ENCODE results near the gene CFH.
A peak's percentile ranks its signal among the peaks of the same experiment; 100 is the strongest.
"Not testable (repeated sequence)": the region's sequence is repeated elsewhere in the genome, so short reads cannot be mapped to it uniquely, and the experiment has no call there.

CFH gene

DNA sequence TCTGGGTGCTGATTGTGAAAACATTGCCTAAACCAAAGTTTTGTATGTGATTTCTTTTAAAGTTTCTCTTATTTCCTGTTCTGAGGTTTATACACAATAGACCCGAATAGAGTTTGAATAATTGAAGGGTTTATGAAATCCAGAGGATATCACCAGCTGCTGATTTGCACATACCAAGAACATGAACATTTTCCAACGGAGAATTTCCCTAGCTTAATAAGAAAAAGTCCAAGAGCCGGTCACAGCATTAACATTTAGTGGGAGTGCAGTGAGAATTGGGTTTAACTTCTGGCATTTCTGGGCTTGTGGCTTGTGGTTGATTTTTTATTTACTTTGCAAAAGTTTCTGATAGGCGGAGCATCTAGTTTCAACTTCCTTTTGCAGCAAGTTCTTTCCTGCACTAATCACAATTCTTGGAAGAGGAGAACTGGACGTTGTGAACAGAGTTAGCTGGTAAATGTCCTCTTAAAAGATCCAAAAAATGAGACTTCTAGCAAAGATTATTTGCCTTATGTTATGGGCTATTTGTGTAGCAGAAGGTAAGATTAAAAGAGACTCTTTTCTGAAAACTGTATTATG lies at the start of gene CFH:
CFH (plus strand) TSS at position 407 of the 579 bp plus-strand sequence; CDS start at position 482, 75 bp downstream.
- no peak for DNase-seq

DNA sequence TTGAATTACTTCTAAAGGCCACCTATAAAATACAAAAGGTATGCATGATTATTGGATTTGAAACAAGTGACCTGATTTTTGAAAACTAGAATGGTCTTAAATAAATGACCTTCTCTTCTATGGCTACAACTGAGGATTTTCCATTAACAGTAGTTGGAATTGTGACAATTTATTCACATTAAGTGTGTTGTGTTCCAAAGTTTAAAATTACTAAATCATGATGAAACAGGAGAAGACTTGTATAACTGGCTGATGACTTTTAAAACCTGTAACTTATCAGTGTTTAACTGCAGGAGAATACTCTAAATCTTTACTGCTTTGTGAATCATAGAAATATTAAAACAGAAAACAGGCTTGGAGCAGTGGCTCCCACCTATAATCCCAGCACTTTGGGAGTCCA lies 48.2 kb upstream of the CFH start:
- no peak for DNase-seq

DNA sequence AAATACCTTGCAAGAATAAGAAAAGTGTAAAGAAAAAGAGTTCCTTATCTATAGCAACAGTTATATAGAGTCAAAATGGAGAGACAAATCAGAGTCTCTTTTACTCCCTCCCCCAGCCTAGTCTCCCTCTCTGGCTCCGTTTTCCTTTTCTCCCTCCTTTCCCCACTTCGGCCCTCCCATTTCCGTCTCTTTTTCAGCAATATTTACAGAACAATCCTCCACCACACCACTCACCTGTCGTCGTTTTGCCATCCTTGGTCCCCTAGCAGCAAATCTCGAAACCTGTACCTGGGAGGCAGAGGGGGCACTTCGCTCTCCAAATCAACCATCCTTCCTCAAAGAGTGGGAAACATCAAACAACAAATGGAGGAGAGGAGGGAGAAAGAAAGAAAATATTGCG lies 43.9 kb upstream of the CFH start:
- DNase-seq = peak; percentile 62

DNA sequence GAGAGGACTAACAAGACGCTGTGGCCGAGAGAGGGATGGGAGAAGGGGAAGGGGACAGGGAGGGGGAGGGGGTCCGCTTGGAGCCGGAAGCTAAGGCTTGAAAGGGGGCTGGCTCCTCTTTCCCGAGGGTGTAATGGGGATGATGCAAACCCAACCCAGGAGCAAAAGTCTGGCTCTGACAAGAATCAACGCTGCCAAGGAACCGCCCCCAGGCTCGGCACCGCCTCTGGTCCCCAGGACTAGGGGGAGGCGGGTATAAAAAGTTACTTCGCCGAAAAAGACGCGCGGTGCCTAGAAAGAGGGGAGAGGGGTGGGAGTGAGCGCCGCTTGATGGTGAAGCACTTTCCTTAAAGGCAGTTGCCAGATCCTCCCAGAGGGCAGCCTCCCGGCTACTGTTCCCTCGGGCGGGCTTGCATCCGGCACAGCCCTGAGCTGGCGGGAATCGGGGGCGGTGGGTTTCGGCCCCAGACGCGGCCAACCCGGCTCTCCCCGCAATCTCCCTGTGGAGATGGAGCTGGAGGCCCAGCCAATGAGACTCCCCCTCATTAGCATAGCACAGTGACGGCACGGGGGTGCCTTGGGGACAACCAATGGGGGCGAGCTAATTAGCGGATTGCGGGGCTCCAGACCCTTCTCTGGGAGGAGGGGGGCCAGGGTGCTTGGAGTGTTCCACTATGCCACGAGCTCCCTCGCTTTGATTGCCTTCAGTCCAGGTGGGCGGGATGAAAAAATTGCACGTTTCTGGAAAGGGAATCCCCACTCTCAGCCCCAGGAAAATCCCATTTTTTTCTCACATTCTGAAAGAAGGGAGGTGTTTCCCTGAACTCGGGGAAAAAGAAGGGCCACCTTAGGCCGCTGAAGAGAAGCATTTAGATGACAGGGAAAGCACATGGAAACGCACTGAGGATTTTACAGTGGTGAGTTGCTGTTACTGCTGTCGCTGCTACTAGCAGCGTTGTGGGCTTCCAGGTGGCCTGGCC lies 43.2 kb upstream of the CFH start, which contains the start of gene KCNT2:
KCNT2 (minus strand) TSS at position 51 of the 980 bp plus-strand sequence. CDS start 131 bp downstream, outside the sequence.
- DNase-seq = peak; percentile 84

DNA sequence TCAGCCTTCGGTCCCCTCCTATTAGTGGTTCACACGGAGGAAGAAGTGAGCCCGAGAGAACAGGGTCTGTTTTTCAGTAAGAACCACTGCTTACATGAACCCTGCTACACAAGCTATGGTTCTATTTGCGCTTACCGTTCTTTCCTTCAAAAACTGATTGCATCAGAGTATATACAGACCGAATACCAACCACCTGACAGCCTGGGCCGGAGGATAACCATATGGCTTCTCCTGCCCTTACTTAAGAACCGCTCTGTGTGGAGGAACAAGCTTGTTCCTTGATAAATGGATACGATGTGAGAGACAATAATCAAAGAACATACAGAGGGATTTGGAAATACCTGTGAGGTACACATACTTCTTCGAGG lies 42.5 kb upstream of the CFH start:
- DNase-seq = no peak

DNA sequence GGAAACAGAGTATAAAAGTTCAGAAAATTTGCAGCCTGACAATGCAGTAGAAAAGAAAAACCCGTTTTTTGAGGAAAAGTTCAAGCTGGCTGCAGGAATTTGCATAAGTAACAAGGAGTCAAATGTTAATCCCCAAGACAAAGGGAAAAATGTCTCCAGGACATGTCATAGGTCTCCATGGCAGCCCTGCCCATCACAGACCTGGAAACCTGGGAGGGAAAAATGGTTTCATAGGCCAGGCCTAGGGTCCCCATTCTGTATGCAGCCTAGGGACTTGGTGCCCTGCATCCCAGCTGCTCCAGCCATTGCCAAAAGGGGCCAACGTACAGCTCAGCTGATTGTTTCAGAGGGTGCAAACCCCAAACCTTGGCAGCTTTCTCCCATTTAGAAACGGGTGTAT lies 40.0 kb upstream of the CFH start:
- DNase-seq = no peak

DNA sequence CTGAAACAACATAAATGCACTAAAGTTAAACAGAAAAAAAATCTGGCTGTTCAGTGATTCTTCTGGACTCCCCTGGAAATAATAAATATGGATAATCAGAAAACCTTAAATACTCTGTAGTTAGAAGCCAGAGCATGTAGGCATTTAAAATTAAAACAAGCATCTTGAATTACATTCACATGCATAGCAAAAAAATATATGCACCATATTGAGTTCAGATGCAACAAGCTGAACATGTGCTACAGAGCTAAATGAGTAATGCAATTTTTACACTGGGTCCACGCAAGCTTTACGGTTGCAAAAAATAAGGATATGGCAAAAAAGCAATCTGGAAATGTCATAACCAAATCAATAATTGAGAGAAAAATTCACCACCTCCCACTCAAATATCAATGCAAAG lies 32.1 kb upstream of the CFH start:
- no peak for DNase-seq

DNA sequence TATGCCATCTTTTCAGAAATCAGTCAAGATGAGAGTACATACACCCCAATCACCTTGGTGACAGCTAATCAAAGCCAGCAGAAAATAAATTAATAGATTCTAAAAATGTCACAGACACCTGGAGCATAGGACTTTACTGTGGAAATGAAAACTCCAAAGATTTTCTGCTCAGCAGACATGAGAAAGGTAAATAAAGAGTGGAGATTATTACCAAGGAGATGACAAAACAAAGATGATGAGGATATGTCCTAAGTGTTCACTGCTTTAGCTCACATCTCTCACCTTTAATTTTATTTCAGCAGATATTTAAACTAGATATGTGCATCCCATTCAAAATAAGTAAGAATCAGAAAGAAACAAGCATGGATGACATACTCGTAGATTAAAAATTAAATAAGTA lies 28.8 kb upstream of the CFH start:
- no peak for DNase-seq

DNA sequence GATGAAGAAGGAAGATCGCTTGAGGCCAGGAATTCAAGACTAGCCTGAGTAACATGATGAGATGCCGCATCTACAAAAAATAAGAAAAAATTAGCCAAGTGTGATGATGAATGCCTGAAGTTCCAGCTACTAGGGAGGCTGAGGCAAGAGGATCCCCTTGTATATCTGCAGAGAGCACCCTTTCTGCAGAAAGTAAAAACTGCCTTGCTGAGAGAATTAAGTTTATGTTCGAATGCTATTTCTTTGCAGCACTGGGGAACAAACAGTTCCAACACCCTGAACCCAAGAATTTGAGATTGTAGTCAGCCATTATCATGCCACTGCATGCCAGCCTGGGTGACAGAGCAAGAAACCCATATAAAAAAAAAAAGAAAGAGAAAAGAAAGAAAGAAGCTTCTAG lies 23.0 kb upstream of the CFH start:
- no peak for DNase-seq

DNA sequence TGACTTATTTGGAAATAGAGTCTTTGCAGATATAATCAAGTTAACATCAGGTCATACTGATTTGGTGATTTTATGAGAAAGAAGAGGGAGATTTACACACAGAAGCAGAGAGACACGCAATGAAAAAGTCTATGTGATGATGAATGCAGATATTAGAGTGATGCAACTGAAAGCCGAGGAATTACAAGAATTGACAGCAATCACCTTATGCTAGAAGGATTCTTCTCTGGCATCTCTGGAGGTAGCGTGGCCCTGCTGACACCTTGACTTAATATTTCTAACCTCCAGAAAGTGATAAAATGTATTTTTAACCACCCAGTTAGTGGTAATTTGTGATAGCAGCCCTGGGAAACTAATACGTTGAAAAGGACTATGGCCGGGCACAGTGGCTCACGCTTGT lies 14.2 kb upstream of the CFH start:
- DNase-seq = no peak

DNA sequence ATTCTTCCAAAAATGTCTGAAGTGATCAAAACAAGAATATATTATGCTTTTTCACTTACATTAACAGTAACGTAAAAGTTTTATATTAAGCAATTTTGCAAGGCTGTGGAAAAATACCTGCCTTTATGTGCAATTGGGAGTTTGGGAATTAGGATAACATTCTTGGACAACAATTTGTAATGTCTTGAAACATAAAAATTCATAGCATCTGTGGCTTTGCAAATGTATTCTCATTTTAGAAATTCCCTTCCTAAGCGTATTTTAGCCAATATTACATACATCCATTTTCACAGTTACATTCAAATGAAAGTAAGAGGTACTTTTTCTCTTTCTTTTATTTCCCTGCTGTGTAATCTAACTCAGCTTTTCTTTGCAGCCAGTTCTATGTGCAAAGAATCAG lies 13.4 kb upstream of the CFH start:
- DNase-seq = no peak

DNA sequence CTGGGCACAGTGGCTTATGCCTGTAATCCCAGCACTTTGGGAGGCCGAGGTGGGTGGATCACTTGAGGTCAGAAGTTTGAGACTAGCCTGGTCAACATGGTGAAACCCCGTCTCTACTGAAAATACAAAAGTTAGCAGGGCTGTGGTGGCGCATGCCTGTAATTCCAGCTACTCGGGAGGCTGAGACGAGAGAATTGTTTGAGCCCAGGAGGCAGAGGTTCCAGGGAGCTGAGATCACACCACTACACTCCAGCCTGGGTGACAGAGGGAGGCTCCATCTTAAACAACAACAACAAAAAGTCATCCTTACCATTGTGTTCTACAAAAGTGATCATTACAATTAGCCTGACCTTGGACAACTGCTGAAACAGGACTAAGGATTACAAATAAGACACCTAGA lies 12.6 kb upstream of the CFH start:
- not testable (repeated sequence) for DNase-seq

DNA sequence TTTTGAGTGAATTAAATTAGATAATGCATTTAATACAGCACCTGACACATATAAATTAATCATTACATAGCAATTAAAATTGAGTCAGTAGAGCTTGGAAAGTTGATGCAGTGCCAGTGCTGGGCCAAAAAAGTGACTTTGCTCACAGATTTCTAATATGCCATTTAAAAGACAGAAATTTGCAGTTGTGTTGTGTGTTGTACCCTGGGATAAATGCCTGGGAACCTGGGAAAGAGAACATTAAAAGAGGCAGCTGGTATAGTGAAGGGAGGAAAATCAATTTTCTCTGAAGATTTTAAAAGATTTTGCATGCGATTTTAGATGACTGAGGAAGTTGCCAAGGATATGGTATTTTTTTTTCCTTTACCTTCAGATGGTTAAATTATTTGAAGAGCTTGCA lies 10.9 kb upstream of the CFH start:
- no peak for DNase-seq

DNA sequence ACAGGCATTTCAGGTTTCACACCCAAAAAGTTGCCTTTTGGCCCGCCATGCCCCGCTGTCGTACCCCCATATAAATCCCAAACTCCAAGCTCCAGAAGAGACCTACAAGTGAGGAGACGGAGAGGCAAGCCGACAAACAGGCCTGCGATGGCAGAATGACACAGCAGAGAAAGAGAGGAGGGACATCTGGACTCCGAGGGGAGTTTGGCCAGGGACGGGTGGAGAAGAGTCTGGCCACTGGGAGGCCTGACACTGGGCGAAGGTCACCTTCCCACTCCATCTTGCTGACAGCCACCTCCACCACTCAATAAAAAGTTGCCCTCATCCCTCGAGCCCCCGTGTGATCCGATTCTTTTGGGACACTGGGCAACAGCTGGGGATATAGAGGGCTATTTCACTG lies 1.9 kb upstream of the CFH start:
- no peak for DNase-seq

DNA sequence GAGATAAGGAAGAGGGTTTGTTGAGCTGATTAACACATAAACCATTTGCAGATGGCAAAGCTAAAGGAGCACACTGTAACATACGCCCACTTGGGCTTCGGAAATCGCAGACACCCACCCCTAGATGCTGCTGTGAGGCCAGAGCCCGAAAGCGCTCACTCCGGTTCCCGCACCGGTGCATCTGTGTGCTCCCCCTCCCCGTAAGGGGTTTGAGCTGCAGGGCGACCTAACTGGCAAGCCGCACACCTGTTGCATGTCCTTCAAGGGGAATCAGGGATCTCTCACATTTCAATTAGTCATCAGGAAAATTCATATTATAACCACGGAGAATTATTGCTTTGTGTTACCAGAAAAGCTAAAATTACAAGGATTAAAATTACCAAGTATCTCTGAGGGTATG lies 1.4 kb upstream of the CFH start:
- no peak for DNase-seq

DNA sequence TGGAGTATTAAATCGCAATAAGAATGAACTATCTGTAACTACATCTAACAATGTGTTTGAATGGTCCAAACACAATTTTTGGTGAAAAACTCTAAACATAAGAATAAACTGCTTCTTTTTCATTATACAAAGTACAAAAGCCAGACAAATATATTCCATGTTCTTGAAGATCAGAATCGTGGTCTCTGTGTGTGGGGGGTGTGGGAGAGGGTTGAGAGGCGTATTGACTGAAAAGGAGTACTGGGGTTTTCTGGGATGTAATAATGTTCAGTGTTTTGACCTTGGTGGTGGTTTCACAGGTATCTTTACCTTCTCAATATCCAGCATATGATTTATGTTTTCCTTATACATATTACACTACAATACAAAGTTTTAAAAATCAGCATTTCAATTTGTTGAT lies 764 bp upstream of the CFH start:
- DNase-seq = no peak

DNA sequence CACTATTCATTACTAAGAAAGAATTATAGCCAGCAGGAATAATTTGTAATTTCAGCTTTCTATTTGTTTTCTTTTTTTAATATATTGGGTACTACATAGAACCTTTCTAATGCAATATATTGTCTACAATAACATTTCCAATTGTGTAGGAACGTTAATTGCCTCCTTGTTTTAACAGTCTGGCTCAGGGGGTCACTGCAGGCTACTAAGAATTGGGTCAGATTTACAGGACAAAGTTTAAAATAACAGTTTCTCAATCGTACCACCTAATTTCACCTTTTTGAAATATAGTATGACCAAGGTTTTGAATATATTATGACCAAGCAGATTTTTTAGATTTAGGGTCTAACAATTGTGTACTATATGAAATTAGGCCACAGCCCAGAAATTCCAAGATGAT lies 2.4 kb downstream of the CFH start:
- no peak for DNase-seq

DNA sequence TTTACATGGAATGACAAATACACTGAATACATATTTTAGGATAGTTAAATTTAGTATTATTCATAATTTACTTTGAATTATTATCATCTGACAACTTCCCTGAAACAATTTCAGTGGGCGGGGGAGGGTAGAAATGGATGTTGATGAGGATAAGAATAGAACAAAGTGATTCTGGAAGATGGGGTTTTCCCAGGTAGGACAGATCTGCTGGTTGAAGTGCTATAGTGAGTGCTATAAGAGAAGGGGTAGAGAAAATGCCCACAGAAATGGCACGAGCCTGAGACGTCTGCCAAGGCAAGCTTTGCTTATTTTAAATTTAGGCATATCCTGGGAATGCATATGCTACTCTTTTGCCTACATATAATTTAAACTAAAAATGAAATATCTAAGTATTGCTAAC lies 3.2 kb downstream of the CFH start:
- no peak for DNase-seq

DNA sequence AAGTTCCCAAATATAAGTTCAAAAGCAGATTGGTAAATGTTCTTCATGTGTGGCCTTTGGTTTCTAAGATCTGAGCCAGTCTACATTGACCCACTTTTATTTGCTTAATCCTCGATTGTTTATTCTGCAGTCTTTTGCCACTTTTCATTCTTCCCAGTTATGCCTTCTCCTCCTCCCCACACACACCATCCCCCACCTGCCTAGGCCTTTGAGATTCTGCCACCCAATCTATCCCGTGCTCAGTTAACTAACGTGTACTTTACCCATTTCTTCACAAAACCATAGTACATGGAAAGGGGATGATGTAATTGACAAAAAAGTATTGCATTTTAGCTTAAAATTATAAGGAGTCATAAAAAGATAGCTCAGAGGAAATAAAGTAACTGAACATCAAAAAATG lies 3.7 kb downstream of the CFH start:
- DNase-seq = no peak

DNA sequence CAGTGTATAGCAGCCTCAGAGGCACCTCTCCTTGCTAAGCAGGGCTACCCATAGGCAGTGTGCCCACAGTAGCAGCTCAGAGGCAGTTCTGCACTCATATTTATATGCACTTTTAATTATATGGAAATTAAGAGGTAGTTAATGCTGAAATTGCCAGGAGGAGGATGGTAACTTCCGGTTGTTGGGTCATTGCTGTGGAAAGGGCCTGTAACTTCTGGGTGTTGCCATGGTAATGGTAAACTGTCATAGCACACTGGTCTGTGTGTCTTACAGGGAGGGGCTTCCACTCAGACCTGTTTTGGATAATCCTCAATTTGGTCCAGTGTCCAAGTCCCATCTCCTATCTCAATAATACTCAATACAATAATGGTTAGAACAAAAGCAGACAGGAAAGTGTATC lies 7.6 kb downstream of the CFH start:
- no peak for DNase-seq

DNA sequence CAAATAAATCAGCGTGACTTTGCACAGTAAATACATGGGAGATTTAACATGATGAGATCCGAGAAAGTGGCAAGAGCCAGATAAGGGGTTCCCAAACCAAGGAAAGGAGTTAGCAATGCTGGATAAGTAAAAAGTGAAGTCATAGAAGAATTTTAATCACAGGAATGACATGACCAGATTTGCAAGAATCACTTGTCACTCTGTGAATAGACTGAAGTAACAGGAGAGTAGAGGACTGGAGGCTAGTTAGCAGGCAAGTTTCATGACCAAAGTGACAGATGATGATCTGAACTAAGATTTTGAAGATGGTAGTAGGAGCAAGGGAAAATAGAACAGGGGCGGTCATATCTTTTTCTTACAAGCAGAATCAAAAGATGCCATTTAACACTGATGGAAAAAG lies 8.4 kb downstream of the CFH start:
- DNase-seq = no peak

DNA sequence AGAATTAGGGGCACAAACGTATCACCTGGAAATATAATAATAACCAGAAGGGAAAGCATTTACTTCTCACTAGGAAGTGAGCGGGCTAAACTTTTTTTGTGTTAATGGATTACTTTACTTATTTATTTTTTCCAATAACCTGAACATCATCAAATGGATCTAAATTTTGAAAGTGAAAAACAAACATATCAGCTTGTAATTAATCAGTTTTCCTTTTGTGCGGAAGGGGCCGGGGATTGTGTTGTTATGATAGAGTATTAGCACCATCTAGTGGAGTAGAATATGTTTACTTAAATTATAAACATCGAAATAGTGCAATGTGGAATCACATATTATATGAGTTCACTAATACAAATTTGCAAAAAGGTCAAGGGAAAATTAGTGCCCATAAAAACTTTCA lies 9.0 kb downstream of the CFH start:
- peak; percentile 21 for DNase-seq

DNA sequence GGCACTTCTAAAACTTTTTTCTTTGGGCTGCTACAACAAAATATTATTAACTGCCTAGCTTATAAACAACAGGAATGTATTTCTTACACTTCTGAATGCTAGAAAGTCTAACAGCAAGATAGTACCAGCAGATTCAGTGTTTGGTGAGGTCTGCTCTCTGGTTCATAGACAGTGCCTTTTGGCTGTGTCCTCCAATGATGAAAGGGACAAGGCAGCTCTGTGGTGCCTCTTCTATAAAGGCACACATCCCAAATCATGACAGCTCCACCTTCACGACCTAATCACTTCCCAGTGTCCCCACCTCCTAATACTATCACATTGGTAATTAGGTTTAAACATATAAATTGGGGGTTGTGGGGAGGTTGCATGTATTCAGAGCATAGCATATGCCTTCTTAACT lies 9.5 kb downstream of the CFH start:
- no peak for DNase-seq

DNA sequence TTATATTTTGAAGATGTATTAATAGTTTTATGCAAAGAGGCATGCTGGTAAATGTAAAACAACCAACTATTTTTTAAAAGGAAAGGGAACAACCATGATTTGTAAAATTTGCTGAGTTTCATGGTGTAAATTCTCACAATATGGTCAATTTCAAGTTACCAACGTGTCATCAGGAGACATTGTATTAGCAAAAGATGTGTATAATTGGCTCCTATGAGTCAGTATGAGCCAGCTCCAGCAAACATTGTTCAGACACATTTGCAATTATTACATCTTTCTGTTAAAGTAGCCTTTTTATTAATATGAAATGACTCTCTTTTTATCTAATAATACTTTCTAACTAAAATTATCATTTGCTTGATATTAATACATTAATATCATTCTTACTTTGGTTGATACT lies 15.3 kb downstream of the CFH start:
- DNase-seq = no peak

DNA sequence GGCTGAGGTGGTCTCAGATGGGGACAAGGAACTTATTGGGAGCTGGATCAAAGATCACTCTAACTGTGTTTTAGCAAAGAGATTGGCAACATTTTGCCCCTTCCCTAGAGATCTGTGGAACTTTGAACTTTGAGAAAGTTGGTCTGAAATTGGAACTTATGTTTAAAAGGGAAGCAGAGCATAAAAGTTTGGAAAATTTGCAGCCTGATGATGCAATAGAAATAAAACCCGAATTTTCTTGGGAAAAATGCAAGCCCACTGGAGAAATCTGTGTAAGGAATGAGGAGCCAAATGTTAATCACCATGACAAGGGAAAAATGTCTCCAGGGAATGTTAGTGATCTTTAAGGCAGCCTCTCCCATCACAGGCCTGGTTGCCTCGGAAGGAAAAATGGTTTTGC lies 17.2 kb downstream of the CFH start:
- DNase-seq = no peak

Data from NCI-H748 treated with DMSO at 0.1 percent for 48 hours (cell line).